Measurements from ENCODE around the gene TMEM87B.
"Not testable (repeated sequence)": the region's sequence is repeated elsewhere in the genome, so short reads cannot be mapped to it uniquely, and the experiment has no call there.

The TMEM87B gene

DNA sequence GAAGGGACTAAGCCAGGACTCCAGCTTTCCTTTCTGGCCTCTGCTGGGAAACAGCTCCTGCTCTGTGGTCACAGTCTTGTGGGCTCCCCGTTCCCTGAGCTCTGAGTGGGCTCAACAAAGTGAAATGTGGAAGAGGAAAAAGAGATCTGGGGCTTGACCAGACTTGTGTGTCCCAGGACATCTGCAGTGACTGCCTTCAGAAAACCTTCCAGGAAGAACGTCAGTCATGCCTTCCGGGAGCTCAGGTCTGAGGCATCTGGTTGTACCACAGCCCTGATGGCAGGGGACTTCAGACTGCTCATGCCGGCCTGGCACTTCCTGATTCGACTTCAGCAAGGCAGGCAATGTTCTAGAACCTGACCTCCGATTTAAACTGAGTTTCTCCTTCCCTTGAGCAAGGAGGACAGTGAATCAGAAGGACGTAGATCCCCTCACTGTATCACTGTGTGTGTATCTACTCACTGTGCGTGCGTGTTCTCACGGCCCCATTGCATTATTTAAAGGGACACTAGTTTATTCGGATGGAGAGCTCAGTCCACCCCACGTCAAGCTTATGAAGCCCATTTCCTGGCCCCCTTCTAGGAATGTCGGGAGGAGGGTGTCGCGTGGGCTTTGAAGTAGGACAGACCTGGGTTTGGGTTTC lies 82.6 kb downstream of the TMEM87B start:
- no peak for DNase-seq

DNA sequence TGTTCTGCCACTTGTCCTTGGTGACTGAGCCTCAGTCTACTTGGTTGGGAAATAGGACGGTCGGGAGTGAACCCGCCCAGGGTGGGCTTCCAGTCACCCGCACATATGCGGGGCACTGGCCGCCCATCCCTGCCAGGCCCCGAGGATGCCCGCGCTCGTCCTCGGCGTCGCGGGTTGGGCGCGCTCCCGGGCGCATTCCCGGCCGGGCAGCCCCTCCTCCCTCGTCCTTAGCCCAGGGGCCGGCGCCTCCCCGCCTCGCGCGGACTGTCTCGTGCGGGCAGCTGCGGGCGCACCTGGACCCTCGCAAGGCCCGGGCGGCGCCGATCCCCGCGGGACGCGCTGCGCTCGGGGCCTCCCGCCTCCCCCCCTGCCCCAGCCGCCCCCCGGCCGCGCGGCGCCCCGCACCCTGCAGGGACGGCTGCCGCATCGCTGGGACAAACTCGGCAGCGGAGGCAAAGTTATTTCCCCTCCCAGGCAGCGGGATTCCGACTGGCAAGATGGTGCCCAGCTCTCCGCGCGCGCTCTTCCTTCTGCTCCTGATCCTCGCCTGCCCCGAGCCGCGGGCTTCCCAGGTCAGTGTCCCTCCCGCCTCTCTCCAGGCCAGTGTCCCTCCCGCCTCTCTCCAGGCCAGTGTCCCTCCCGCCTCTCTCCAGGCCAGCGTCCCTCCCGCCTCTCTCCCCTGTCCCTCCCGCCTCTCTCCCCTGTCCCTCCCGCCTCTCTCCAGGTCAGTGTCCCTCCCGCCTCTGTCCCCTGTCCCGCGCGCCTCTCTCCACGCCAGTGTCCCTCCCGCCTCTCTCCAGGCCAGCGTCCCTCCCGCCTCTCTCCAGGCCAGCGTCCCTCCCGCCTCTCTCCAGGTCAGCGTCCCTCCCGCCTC lies 83.3 kb downstream of the TMEM87B start, which contains the start of gene FBLN7:
TSS of gene FBLN7 (plus strand) at position 227 of the 874 bp plus-strand sequence. CDS start at position 498, 271 bp downstream.
- DNase-seq: no peak

DNA sequence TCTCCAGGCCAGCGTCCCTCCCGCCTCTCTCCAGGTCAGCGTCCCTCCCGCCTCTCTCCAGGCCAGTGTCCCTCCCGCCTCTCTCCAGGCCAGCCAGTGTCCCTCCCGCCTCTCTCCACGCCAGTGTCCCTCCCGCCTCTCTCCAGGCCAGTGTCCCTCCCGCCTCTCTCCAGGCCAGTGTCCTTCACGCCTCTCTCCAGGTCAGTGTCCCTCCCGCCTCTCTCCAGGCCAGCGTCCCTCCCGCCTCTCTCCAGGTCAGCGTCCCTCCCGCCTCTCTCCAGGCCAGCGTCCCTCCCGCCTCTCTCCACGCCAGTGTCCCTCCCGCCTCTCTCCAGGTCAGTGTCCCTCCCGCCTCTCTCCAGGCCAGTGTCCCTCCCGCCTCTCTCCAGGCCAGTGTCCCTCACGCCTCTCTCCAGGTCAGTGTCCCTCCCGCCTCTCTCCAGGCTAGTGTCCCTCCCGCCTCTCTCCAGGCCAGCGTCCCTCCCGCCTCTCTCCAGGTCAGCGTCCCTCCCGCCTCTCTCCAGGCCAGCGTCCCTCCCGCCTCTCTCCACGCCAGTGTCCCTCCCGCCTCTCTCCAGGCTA lies 84.1 kb downstream of the TMEM87B start:
- not testable (repeated sequence) for DNase-seq

DNA sequence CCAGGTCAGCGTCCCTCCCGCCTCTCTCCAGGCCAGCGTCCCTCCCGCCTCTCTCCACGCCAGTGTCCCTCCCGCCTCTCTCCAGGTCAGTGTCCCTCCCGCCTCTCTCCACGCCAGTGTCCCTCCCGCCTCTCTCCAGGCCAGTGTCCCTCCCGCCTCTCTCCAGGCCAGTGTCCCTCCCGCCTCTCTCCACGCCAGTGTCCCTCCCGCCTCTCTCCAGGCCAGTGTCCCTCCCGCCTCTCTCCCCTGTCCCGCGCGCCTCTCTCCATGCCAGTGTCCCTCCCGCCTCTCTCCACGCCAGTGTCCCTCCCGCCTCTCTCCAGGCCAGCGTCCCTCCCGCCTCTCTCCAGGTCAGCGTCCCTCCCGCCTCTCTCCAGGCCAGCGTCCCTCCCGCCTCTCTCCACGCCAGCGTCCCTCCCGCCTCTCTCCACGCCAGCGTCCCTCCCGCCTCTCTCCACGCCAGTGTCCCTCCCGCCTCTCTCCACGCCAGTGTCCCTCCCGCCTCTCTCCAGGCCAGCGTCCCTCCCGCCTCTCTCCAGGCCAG lies 84.7 kb downstream of the TMEM87B start:
- DNase-seq: not testable (repeated sequence)

DNA sequence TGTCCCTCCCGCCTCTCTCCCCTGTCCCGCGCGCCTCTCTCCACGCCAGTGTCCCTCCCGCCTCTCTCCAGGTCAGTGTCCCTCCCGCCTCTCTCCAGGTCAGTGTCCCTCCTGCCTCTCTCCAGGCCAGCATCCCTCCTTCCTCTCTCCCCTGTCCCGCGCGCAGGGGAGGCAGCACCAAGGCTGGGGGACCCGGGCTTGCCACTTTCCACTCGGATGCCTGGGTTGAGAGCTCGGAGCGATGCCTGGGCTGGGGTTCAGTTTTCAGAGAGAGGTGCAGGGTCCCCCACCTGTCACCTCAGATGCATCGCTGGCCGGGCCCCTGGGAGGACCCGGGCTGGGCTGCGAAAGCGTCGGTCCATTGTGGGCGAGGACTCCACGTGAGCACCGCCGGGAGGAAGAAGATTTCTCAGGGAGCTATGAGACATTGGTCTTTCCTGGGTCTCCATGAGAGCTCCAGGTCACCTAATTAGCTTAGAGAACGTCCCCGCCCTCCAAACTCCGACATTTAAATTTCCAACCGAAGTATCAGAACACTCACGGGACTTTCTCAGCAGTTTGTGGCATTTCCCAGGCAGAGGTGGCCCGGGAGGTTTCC lies 85.2 kb downstream of the TMEM87B start:
- no peak for DNase-seq

DNA sequence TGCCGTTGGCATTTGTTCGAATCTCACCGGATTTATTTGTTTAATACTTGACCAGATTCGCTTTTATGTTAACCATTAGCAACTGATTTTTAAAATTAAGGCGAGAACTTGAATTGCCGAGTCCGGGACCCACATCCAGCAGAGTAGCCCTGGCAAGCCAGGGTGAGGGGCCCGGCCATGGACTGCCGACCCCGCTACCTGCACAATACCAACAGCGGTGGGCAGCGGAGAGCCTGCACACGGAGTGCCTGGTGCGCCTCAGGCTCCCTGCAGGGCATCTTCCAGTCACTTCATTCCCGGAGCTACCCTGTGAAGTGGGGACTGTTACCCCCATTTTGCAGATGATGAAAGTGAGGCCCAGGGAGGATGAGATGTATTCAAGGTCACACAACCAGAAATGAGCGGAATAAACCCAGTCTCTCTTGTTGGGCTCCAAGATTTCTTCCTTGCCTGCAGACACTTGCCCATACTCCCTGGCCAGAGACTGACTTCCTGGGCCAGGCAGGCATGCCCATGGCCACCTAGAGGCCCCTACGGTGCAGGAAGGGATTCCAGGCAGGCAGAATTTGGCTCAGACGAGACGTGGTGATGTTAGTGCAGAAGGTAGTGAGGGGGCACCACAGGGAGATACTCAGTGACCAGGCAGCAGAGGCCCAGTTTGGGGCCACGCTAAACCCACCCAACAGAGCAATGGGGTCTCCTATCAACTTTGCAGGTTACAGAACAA lies 86.0 kb downstream of the TMEM87B start:
- no peak for DNase-seq

DNA sequence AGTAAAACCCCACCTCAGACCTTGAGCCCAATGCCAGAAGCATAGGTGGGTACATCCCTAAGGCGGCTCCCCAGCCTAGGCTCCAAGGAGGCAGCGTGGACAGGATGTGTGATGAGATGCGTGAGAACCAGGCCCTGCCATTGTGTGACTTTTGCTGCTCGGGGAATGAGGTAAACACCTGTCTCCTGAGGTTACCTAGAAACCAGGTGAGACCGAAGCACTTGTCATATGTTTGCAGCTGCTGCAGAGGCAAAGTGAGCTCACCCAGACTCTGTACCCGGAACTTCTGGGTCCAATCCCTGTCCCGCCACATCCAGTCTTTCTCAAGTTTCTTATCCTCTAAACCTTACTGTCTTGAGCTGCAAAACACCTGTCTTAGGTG lies 86.5 kb downstream of the TMEM87B start:
- no peak for DNase-seq

DNA sequence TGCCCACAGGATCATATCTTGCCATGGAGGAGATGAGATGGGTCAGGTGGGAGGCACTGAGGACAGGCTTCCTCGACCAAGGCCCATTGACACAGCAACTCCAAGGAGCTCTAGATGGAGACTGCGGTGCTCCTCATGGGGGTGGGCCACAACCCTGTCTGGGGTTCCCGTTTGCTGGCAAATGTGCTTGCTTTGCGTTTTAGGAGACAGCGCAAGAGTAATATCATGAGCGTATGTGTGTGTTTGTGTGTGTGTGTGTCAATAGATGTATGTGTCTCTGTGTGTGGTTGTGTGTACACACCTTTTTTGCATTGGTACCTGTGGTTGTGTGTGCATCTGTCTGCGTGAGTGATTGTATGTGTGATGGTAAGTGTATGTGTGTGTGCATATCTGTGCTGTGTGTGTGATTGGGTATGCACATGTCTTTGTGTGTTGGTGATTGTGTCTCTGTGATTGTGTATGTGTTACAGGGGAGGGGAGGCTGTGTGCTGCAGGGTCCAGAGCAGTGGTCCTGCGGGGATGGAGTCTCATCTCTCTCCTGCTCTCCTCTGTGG lies 87.5 kb downstream of the TMEM87B start:
- DNase-seq: no peak

DNA sequence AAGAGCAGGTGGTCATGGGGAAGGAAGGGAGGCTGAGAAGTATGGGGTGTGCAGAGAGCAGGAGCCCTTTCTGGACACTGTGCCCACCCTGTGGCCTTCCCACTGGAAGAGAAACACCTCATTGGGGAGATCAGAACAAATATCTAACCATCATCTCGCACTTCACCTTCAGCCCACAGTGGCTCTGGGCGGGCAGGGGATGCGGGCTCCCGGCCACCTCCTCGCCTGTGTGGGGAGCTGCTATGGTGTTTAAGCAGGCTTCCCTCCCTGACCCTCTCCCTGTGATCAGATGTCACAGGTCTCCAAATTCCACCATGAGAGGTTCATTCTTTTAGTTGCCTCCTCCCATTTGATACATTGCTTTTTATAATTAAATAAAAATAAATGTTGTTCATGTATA lies 88.1 kb downstream of the TMEM87B start:
- no peak for DNase-seq

DNA sequence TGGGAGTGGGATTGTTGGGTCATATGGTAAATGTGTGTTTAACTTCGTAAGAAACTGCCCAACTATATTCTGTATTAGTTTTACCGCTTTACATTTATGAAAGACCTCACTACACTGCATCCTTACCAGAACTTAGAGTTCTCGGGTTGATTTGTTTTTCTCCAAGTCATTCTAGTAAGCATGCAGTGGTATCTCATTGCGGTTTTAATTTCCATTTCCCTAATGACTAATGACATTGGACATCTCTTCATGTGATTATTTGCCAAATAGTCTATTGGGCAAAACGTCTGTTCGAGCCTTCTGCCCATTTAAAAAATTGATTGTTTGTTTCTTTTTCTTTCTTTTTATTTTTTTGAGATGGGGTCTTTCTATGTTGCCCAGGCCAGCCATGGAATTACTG lies 89.9 kb downstream of the TMEM87B start:
- no peak for DNase-seq

DNA sequence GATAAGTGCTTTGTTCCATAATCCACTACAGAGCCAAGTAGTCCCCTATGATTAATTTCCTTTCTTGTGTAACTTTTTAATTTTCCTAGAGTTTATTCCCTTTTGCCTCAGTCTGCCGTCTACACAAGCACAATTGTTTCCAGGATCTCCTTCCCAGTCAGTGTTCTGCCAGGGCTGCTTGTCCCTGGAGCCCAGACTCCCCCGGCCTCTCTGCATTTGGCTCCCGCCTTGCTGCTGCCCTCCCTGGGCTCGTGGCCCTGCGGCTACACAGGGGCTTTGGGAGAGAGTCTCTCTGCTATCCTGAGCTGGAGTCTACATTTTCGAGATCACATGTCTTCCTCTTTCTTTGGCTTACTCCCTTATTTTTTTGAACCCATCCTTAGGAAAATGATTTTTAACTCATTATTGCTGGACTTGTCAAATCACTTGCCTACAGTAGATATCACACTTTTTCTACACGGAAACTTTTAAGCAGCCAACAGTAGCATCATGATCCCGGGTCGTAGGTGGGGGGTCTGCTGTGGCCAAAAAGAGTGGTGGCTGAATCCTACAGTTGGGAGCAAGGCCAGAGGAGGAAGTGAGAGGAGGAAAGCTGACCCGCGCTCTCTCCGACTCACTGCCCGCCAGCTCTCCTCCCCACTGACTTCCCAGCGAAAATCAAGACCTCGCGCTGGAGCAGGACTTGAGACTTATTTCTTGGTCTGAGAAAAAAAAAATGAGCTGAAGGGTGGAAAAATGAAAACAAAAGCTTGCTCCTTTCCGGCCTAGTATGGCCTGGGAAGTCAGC lies 92.5 kb downstream of the TMEM87B start:
- DNase-seq: no peak

DNA sequence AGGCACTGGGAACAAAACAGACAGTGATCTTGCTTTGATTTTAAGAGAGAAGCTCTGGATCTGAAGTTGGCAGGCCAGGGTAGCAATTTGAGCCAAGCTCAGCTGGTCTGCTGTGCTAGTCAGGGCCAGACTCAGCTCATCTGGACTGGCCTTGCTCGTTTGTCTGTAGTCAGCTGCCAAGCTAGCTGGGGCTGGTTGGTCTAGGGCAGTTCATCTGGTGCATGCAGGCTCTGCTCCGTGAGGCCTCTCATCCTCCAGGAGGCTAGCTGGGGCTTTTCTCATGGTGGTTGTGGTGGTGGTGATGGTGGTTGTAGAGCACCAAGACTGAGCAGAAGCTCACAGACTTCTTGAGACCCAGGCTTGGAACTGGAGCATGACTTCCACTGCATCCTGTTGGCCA lies 93.4 kb downstream of the TMEM87B start:
- DNase-seq: no peak

DNA sequence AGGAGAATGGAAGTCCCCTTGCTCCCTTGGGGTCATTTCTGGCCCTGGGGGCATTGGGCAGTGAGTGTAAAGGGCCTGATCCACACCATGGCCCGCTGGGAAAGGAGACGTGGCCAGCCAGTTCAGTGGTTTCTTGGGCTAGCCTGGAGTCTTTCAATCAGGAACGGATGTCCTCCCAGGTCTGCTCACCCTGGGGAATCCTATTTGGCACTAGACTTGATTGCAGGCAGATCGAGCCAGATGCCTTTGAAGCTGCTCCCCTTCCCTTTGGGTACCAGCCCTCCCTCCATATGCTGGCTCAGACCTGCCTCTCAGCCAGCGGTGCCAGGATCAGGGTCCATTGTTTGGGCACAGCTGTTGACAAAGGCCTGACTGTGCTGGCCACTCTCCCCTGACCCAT lies 94.1 kb downstream of the TMEM87B start:
- no peak for DNase-seq

DNA sequence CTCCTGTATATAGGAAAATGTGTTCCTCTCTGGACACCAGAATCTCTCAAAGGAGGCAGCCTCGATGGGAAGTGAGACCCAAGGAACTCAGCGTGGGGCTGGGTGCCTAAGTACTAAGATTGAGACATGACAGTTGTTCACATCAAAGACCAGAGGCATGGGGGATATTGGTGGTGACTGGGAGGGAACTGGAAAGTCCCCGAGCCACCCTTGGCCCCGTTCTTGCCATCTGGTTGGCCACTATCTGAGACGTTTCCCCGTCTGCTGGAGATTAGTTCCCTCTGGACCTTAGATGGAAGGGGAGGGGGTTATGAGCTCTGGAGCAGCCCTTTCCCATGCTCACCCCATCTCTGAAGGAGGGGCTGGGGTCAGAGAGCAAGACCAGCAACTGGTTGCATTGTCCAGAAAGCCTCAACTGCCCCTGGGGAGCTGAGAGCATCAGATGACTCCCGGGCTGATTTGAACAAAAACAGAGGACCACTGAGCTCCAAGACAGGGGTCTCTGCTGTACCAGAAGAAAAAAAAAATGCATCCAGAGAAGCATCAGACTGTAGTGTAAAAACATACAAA lies 94.9 kb downstream of the TMEM87B start:
- DNase-seq: no peak

DNA sequence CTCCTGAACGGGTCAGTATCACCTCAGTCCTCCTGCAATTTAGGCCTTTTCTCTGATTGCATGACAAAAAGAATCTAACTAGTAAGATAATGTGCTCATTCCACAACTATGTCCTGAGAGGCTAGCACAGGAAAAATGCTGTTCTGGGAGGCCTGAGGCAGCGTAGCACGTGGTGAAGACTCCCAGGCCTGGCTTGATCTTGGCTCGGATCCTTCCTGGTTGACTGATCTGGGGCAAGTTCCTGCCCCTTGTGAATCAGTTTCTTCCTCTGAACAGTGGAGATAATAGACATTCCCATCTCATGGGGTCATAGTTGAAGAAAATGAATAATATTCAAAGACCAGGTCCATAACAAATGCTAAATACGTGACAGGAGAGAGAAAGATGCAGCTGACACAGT lies 95.4 kb downstream of the TMEM87B start:
- peak; percentile 81 for DNase-seq

DNA sequence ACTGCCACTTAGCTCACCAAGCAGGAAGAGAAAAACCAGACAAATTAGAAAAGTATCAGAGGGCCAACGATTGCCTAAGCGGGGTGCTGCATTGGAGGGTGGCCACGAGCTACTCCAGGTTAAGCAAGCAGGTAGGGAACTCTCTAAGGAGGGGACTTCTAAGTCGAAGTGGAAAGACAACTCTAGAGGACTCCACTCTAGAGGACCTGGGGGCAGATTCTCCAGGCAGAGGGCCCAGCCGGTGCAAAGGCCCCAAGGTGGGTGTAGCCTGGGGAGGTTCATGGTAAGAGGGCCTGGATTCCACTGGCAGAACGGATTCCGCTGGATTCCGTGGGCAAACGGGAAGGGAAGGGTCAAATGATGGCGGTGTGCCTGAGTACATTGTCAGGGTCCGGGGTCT lies 95.8 kb downstream of the TMEM87B start:
- DNase-seq: no peak

DNA sequence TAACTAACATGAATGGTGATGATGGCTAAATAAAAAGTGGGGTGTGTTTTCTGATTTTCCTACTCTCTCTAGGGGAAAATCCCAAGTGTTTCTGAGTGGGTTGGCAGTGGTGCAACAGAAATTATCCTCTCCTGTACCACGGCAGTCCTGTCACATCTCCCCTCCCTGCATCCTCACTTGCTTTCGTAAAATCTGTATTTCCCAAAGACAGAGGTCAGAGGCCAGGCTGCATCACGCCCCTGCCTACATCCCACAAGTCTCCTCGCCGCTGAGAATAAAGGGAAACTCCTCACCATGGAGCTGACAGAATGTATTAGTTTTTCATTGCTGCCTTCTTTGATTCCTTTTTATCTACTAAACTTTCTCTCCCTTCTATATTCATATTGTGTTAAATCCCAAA lies 96.2 kb downstream of the TMEM87B start:
- DNase-seq: no peak

DNA sequence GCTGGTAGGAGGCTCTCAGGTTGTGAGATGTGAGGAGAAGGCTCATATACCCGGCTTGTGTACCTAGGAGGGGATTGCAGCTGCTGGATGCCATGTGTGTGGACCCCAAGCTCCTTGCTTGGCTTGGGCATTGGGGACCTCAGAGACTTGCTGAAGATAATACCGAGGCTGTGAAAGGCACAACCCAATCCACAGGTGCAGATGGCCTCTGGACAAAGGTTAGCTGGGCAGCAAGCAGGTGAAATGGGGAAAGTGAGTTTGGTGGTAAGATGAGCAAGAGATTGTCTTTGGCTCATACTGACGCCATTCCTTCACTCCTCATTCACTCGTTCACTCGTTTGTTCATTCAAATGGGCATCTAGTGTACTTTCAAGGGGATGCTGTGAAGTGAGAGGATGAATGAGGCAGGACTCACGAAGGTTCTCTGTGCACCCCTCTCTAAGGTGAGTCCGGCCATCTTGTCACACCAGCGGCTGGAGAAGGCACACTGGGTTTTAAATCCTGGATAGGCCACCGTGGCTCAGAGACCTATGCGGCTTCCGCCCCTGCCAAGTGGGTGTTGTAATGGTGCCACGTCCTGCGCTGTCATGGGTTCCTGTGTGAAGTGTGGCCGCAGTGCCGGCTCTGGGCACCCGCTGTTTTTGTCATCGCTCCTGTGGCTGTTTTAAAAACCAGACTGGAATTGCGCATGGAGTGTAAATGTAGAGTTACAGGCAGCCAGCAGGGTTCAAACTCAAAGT lies 96.8 kb downstream of the TMEM87B start:
- no peak for DNase-seq

DNA sequence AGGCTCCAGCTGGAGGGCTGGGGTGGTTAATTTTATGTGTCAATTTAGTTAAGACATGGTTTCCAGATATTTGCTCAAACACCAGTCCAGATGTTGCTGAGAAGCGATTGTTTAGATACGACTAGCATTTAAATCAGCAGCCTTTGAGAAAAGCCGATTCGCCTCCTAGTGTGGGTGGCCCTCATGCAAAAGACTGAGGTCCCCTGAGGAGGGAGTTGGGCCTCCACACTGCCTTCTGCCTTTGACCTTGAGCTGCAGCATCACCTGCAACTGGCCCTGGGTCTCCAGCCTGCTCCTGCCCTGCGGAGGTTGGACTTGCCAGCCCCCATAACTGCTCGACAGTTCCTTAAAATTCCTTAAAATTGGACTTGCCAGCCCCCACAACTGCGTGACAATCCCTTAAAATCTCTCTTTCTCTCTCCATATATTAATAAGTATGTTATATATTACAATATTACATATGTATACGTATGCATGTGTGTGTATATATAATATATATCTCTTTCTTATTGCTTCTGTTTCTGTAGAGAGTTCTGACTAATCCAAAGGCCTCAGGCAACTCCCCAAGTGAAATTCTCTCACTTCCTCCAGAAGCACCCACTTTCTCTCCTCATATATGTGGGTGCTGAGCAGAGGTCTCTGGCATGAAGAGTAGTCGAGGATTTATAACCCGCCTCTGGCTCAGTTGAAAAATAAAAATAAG lies 97.6 kb downstream of the TMEM87B start:
- no peak for DNase-seq

DNA sequence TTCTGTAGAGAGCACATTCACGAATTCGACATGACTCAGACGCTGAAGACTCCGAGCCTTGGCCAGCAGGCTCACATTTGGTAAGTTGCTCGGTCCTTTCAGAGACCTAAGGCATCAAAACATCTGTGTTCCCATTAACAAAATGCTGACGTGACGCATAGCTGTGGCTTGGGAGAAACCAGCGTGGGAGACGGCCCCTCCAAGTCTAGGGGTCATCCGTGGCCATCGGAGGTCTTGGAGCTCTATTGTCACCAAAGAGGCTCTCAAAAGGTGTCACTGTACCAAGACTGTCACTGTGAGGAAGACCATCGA lies 98.1 kb downstream of the TMEM87B start:
- no peak for DNase-seq

Measured in fibroblast of skin of right quadriceps (primary cell).